Middle frontal gyrus (tissue), 1 donor: Measurements from ENCODE around the gene FRAS1.
"Not testable (repeated sequence)": the region's sequence is repeated elsewhere in the genome, so short reads cannot be mapped to it uniquely, and the experiment has no call there.

Source experiments
- DNase-seq: peaks from one replicate; pipeline ENCODE4 v3.0.0-alpha.2; 2015; ENCODE audit warnings: low spot score; ENCODE audit errors: extremely low spot score

The FRAS1 gene

DNA sequence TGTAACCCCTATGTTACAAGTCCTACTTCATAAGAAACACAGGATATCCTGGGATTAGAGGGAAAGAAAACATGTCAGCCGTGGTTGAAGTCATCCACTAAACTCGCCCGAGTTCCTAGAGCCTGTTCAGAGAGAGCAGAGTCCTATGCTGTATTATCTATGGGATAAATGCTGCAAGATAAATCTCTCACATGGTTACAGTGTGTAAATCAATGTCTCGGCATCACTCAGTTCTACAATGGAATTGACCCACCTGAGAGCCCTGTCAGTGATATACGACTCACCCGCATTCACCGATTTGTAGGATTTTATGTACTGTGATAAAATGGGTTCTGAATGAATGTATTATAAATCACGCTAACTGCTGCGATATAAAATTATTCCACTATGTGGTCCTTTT is 366.7 kb downstream of the FRAS1 start:
- DNase-seq, result no peak

DNA sequence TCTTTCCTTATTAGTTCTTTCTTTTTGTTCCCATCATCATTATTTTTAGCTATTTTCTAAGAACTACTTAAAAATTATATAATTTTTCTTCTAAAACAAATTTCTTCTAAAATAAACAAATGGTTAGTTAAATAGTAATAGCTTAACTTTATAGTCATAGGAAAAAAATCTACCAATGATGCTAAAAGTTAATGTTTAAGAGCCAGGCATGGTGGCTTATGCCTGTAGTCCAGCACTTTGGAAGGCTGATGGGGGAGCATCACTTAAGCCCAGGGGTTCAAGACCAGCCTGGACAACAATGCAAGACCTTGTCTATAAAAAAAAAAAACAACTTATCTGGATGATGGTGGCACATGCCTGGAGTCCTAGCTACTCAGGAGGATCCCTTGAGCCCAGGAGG is 367.3 kb downstream of the FRAS1 start:
- DNase-seq, result no peak

DNA sequence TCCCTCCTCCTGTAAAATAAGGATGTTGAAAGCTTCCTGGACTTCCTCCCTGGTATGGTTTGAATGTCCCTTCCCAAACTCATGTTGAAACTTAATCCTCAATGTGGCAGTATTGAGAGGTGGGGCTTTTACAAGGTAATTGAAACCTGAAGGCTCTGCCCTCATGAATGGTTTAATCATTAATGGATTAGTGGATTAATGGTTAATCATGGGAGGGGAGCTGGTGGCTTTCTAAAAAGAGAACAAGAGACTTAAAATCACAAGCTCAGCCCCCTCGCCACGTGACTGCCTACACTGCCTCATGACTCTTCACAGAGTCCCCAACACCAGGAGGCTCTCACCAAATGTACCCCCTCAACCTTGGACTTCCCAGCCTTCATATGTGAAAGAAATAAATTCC is 369.8 kb downstream of the FRAS1 start:
- DNase-seq, result no peak

GRCh38 chr4:78428996-78429395 is 371.9 kb downstream of the FRAS1 start:
- DNase-seq, result no peak

DNA sequence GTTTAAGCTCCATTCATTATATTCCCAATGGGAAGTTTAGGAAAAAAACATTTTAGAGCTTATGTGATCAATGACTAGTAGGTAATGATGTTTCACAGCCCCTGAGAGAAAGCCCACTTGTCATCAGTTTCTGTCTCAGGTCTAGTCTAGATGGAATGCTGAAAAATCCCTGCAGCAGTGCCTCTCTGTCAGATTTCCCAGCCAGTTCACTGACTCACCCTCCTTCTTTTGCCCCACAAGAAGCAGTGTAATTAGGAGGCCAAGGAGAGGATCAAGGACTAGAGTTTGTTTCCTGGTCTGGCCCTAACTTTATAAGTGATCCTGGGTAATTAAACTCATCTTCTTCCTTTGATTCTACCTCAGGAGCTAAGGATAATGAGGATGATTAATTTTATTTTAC is 375.8 kb downstream of the FRAS1 start:
- DNase-seq, result no peak

GRCh38 chr4:78437608-78438088 is 380.5 kb downstream of the FRAS1 start:
- no peak for DNase-seq

DNA sequence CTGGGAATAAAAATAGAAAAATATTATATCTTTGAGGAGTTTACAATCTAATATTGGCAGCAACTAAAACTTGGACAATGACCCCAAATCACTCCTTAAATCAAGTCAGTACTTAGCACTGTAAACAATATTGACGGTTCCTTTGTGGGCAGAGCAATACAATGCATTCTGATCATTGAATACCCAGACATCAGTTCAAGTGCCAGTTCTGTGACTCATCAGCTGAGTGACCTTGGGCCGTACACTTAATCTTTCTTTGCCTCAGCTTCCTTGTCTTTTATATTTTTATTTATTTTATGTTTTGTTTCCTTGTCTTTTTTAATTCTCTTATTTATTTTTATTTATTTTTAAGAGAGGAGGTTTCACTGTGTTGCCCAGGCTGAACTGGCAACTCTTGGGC is 382.2 kb downstream of the FRAS1 start:
- no peak for DNase-seq

GRCh38 chr4:78441756-78442155 is 384.6 kb downstream of the FRAS1 start:
- DNase-seq, result no peak

- DNase-seq, result no peak
These were observed 389.5 kb downstream of the FRAS1 start for GRCh38 chr4:78446619-78447018.

- DNase-seq, result no peak
These were observed 394.3 kb downstream of the FRAS1 start for GRCh38 chr4:78451407-78451806.

GRCh38 chr4:78454016-78454415 is 396.9 kb downstream of the FRAS1 start:
- no peak for DNase-seq

GRCh38 chr4:78457751-78458150 is 400.6 kb downstream of the FRAS1 start:
- no peak for DNase-seq

- no peak for DNase-seq
These were observed 402.2 kb downstream of the FRAS1 start for GRCh38 chr4:78459327-78459726.

GRCh38 chr4:78460368-78460767 is 403.2 kb downstream of the FRAS1 start:
- no peak for DNase-seq

- no peak for DNase-seq
These were observed 407.1 kb downstream of the FRAS1 start for GRCh38 chr4:78464265-78464664.

DNA sequence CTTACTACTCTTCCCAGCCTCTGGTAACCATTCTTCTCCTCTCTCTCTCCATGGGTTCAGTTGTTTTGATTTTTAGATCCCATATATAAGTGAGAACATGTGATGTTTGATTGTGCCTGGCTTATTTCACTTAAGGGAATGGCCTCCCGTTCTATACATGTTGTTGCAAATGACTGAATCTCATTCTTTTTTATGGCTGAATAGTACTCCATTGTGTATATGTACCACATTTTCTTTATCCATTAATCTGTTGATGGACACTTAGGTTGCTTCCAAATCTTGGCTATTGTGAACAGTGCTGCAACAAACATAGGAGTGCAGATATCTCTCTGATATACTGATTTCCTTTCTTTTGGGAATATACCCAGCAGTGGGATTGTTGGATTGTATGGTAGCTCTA is 410.1 kb downstream of the FRAS1 start:
- DNase-seq, result not testable (repeated sequence)

DNA sequence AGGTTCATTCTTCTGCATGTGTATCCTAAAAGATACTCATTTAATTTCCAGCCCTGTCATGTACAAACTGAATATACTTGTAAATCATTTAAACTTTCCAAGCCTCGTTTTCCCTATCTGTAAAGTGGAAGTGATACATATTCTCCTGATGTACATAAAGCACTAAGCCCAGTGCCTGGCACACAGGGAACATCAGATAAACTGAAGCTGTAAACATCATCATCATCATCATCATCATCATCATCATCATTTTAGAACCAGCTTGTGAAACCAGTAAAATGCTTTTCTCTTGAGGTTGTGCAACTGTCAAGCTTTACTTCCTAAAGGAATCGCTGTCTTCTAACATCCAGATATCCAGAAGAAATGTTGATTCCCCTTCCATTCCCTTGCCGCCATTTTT is 411.1 kb downstream of the FRAS1 start:
- DNase-seq, result no peak

- no peak for DNase-seq
These were observed 419.1 kb downstream of the FRAS1 start for GRCh38 chr4:78476108-78476704.

DNA sequence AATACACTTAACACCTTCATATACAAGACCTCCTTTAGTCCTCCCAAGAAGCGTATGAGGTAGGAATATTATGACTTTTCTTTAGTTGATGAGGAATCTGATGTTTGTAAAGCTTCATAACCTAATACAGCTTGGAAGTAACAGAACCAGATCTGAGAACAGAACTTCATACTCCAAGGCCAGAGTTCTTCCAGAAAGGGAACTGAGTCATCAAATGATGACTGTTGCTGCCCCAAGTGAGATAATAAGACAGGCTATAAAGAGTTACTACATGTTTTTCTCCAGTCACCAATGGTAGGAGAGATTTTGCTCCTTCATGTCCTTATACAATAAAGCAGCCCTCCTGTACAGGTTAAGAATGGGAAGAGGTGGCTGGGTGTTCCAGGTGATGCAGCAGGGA is 420.2 kb downstream of the FRAS1 start:
- DNase-seq, result no peak

GRCh38 chr4:78478523-78478922 is 421.4 kb downstream of the FRAS1 start:
- no peak for DNase-seq

GRCh38 chr4:78480286-78480685 is 423.2 kb downstream of the FRAS1 start:
- DNase-seq, result no peak

DNA sequence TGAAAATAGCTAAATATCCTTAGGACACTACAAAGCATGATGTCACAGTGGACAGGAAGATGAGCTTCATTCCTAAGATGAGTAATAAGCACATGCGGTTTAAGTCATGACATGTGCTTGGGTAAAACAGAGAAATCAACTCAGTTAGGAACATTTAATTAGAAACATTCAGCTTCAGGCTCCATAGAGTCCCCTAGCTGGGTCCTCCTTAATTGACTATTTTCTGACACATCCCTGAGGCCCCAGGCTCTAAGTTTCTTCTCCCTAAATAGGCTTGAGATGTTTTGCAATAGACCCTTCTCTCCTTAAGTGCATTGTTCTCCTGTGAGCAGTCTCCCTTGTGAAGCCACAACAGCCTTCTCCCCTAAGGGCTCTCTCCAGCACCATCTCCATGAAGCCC is 424.1 kb downstream of the FRAS1 start:
- DNase-seq, result no peak

GRCh38 chr4:78482281-78482680 is 425.2 kb downstream of the FRAS1 start:
- no peak for DNase-seq

DNA sequence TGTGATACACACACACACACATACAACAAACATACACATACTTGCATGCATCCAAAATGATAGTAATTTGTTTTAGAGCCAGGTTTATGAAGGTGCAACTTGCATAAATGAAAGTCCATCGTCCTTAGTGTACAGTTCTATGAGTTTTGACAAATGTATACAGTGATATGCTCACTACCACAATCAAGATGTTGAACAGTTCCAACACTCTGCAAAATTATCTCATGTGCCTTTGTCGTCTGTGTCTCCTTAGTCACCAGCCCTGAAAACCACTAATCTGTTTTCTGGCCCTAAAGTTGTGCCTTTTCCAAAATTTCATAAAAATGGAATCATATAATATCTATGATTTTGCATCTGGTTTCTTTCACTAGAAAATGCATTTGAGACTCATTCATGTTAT is 426.7 kb downstream of the FRAS1 start:
- DNase-seq, result no peak
